GM23248 (cell line): ENCODE data around the gene C14orf93.

Experiments
- EZH2 ChIP-seq: fragments of 200-600 bp; sonication (generic); IDR thresholded peaks from 2 replicates; pipeline ENCODE4 v1.6.1; 2018; ENCODE audit warnings: antibody characterized with exemption, mild to moderate bottlenecking; ENCODE audit not compliant: insufficient read depth, poor library complexity, severe bottlenecking
- EZH2phosphoT487 ChIP-seq: fragments of 200-600 bp; sonication (generic); IDR thresholded peaks from 2 replicates; pipeline ENCODE4 v1.6.1; 2018; ENCODE audit warnings: antibody characterized with exemption, moderate library complexity, mild to moderate bottlenecking, low read depth; ENCODE audit not compliant: insufficient read depth

DNA sequence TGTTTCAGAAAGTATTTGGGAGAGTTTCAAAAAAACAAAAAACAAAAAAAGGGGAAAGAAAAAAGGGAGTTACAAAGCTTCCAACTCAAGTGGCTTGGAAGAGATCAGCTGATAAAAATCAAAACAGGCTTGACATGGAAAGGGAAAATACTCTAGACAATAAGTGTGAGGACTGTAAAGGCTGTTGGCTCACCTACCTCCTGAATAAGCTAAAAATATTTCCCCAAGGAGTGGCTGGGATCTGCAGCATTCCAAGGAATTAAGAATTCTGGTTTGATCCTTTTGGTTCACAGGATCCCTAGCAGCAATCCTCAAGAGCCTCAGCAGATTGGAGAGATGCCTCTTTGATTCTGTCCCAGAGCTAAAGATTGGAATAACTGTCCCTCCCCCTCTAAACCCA, 16.4 kb downstream of the C14orf93 start:
- TF ChIP-seq EZH2 (no peak), EZH2phosphoT487 (no peak)
